Measurements from ENCODE around the gene SPSB2. TPM values are rescaled to one million over a fixed set of nuclear protein-coding genes. Genes with fewer than 3 reads are reported as not detected.

The SPSB2 gene
- total RNA-seq, 4 donors from 2014 or later = 4.5 to 21.0 (median 8.2) TPM

- no peak for TF ChIP-seq CTCF (IDR thresholded peaks at IDR 0.05)
- TF ChIP-seq EP300 (IDR thresholded peaks at IDR 0.05; ENCODE audit: low read depth) = no peak
- no peak for TF ChIP-seq POLR2AphosphoS5 (IDR thresholded peaks at IDR 0.05)
- TF ChIP-seq POLR2A (IDR thresholded peaks at IDR 0.05) = no peak
- no peak for DNase-seq
- peak overlapping the region; percentile 12 to 81 (median 28) for H3K27ac ChIP-seq
- no peak overlapping the region for H3K4me3 ChIP-seq
- H3K4me1 ChIP-seq = peaks cover 12 to 39% (median 25%) of the 10 kb centered on the region in 4 donors
- intact Hi-C loops (cut with DNase I; ENCODE audit: low total_unique reads) = loop anchor here (5.0 kb wide), 1 partner anchor 90 kb away; no protein-coding TSS in a partner anchor
- in situ Hi-C loops (cut with MboI; ENCODE audit: low pct_ligation_motif_present in 1 of 4, low pct_unique_long_range_greater_than_20kb in 1 of 4, low sequenced_read_pairs in 3 of 4) = loop anchor here in 3 of 4 donors (10.0 to 25.0 kb wide), 2 partner anchors 82 to 90 kb away; no protein-coding TSS in a partner anchor
- H3K36me3 ChIP-seq = no peaks in the 10 kb centered on the region
- H3K27me3 ChIP-seq = peaks cover 63% of the 10 kb centered on the region
- H3K9me3 ChIP-seq = no peaks in the 10 kb centered on the region
- 69 to 81% methylated on average over 8 to 21 of the region's 22 CpGs for WGBS, 2 donors (ENCODE audit: low coverage in 1 of 2)
Measured at GRCh38 chr12:6826734-6827436, 46.2 kb downstream of the SPSB2 start.

GRCh38 chr12:6826125-6826733 is 46.9 kb downstream of the SPSB2 start:
- in situ Hi-C loops (cut with MboI; ENCODE audit: low pct_ligation_motif_present in 1 of 4, low pct_unique_long_range_greater_than_20kb in 1 of 4, low sequenced_read_pairs in 3 of 4) = loop anchor here in 3 of 4 donors (10.0 to 25.0 kb wide), 2 partner anchors 81 to 89 kb away; no protein-coding TSS in a partner anchor

GRCh38 chr12:6825398-6826124 is 47.5 kb downstream of the SPSB2 start:
- intact Hi-C loops (cut with DNase I; ENCODE audit: low total_unique reads) = loop anchor here (5.0 kb wide), 1 partner anchor 88 kb away; no protein-coding TSS in a partner anchor
- in situ Hi-C loops (cut with MboI; ENCODE audit: low pct_ligation_motif_present in 1 of 4, low pct_unique_long_range_greater_than_20kb in 1 of 4, low sequenced_read_pairs in 3 of 4) = loop anchor here in 3 of 4 donors (10.0 to 25.0 kb wide), 2 partner anchors 81 to 88 kb away; no protein-coding TSS in a partner anchor
- Histone ChIP-seq H3K27me3 (peaks cover 67% of the 10 kb centered on the region), H3K9me3 (no peaks in the 10 kb centered on the region), H3K4me3 (no peak overlapping the region), H3K27ac (no peak overlapping the region), H3K36me3 (no peaks in the 10 kb centered on the region), H3K4me1 (peaks cover 14 to 47% (median 30%) of the 10 kb centered on the region in 4 donors)
- 18 to 29% methylated on average over 1 to 19 of the region's 19 CpGs for WGBS, 2 donors (ENCODE audit: low coverage in 1 of 2)
- no peak for TF ChIP-seq EP300 (IDR thresholded peaks at IDR 0.05; ENCODE audit: low read depth)
- no peak for TF ChIP-seq POLR2AphosphoS5 (IDR thresholded peaks at IDR 0.05)
- no peak for TF ChIP-seq POLR2A (IDR thresholded peaks at IDR 0.05)
- peak; percentile 90 to 95 (median 92) for TF ChIP-seq CTCF (IDR thresholded peaks at IDR 0.05)
- DNase-seq = peak; percentile 89

More at GRCh38 chr12:6826125-6826733, 46.9 kb downstream of the SPSB2 start:
- intact Hi-C loops (cut with DNase I; ENCODE audit: low total_unique reads) = loop anchor here (5.0 kb wide), 1 partner anchor 89 kb away; no protein-coding TSS in a partner anchor
- Histone ChIP-seq H3K9me3 (no peaks in the 10 kb centered on the region), H3K27me3 (peaks cover 67% of the 10 kb centered on the region), H3K36me3 (no peaks in the 10 kb centered on the region), H3K4me1 (peaks cover 14 to 43% (median 28%) of the 10 kb centered on the region in 4 donors), H3K27ac (no peak overlapping the region), H3K4me3 (no peak overlapping the region)
- DNase-seq = no peak
- TF ChIP-seq POLR2A (IDR thresholded peaks at IDR 0.05) = no peak
- no peak for TF ChIP-seq CTCF (IDR thresholded peaks at IDR 0.05)
- TF ChIP-seq POLR2AphosphoS5 (IDR thresholded peaks at IDR 0.05) = no peak
- no peak for TF ChIP-seq EP300 (IDR thresholded peaks at IDR 0.05; ENCODE audit: low read depth)
- 76 to 87% methylated on average over 3 to 17 of the region's 17 CpGs for WGBS, 2 donors (ENCODE audit: low coverage in 1 of 2)
